ENCODE data around the gene SPINT1.
A peak's percentile ranks its signal among the peaks of the same experiment; 100 is the strongest.

The SPINT1 gene

GRCh38 chr15:40843885-40844695, at the start of gene SPINT1:
TSS of gene SPINT1 (plus strand) at chr15:40844048. CDS start at chr15:40844555, 507 bp downstream.
- no peak for TF ChIP-seq CTCF (IDR thresholded peaks at IDR 0.05; ENCODE audit: control extremely low read depth, extremely low read depth, low read depth, missing control alignments)
- peak; percentile 73 for DNase-seq (ENCODE audit: extremely low spot score)
- ChIA-PET CTCF (interaction anchor here (0.8 to 1.3 kb wide), 6 partner anchors 16 to 67 kb away, joined by 3 to 4 read pairs (median 3); partner anchors contain the start of genes PPP1R14D and VPS18), POLR2A (interaction anchor here (0.5 kb wide), 1 partner anchor 11 kb away, joined by 4 read pairs; no protein-coding TSS in a partner anchor)

GRCh38 chr15:40796041-40796440, 47.8 kb upstream of the SPINT1 start:
- DNase-seq (ENCODE audit: extremely low spot score), result no peak
- POLR2A ChIA-PET, result no interaction called here
- CTCF ChIA-PET, result interaction anchor here (2.2 to 4.5 kb wide), 2 partner anchors 9 to 13 kb away, joined by 11 to 26 read pairs; no protein-coding TSS in a partner anchor

GRCh38 chr15:40796512-40796911, 47.3 kb upstream of the SPINT1 start:
- no peak for TF ChIP-seq CTCF (IDR thresholded peaks at IDR 0.05; ENCODE audit: control extremely low read depth, extremely low read depth, low read depth, missing control alignments)
- ChIA-PET POLR2A (interaction anchor here (0.9 kb wide), 1 partner anchor 47 kb away, joined by 3 read pairs; no protein-coding TSS in a partner anchor), CTCF (interaction anchor here (1.0 to 4.5 kb wide), 4 partner anchors 10 to 63 kb away, joined by 4 to 26 read pairs (median 8); no protein-coding TSS in a partner anchor)
- DNase-seq (ENCODE audit: extremely low spot score), result no peak

More at GRCh38 chr15:40796041-40796440, 47.8 kb upstream of the SPINT1 start:
- TF ChIP-seq CTCF (IDR thresholded peaks at IDR 0.05; ENCODE audit: control extremely low read depth, extremely low read depth, low read depth, missing control alignments), result no peak

- DNase-seq (ENCODE audit: extremely low spot score), result no peak
- no peak for TF ChIP-seq CTCF (IDR thresholded peaks at IDR 0.05; ENCODE audit: control extremely low read depth, extremely low read depth, low read depth, missing control alignments)
- ChIA-PET CTCF (interaction anchor here (1.6 kb wide), 1 partner anchor 17 kb away, joined by 6 read pairs; no protein-coding TSS in a partner anchor), POLR2A (no interaction called here)
Observed at GRCh38 chr15:40799523-40799922, 44.3 kb upstream of the SPINT1 start.

- TF ChIP-seq CTCF (IDR thresholded peaks at IDR 0.05; ENCODE audit: control extremely low read depth, extremely low read depth, low read depth, missing control alignments), result no peak
Observed at GRCh38 chr15:40803076-40803475, 40.8 kb upstream of the SPINT1 start.

GRCh38 chr15:40803688-40804087, 40.2 kb upstream of the SPINT1 start:
- CTCF ChIA-PET, result interaction anchor here (0.6 to 1.0 kb wide), 2 partner anchors 21 to 25 kb away, joined by 3 read pairs; no protein-coding TSS in a partner anchor
- DNase-seq (ENCODE audit: extremely low spot score), result no peak
- POLR2A ChIA-PET, result no interaction called here
- TF ChIP-seq CTCF (IDR thresholded peaks at IDR 0.05; ENCODE audit: control extremely low read depth, extremely low read depth, low read depth, missing control alignments), result no peak

More at GRCh38 chr15:40803076-40803475, 40.8 kb upstream of the SPINT1 start:
- ChIA-PET CTCF (interaction anchor here (0.6 to 1.6 kb wide), 3 partner anchors 21 to 24 kb away, joined by 3 to 5 read pairs (median 3); no protein-coding TSS in a partner anchor), POLR2A (interaction anchor here (0.7 kb wide), 1 partner anchor 26 kb away, joined by 8 read pairs; the partner anchor contains the start of gene PPP1R14D)
- no peak for DNase-seq (ENCODE audit: extremely low spot score)

Measured in GM10248 (cell line).